Tibial nerve (tissue), 4 donors: ENCODE measurements around the gene SYTL3.

Experiments
- CTCF ChIP-seq, 5 experiments: fragments of 200-600 bp in 3 of 5; fragments of 450-650 bp in 2 of 5; sonication (generic) in 3 of 5; IDR thresholded peaks; one replicate each; pipeline ENCODE4 v1.5.1; 2016 to 2019; ENCODE audit warnings: antibody characterized with exemption in 5 of 5, mild to moderate bottlenecking in 3 of 5, moderate library complexity in 2 of 5
- EP300 ChIP-seq, 2 donors: sonication (generic); formaldehyde crosslinking; IDR thresholded peaks; one replicate each; pipeline ENCODE4 v1.6.1; 2017; ENCODE audit warnings: antibody characterized with exemption in 2 of 2, mild to moderate bottlenecking in 1 of 2

- no peak for TF ChIP-seq CTCF (IDR thresholded peaks at IDR 0.05)
- no peak for TF ChIP-seq EP300 (IDR thresholded peaks at IDR 0.05)
Observed at GRCh38 chr6:158798311-158798710, 148.5 kb downstream of the SYTL3 start.
